Urothelium cell line (cell line): ENCODE data around the gene HMCN2.
"Not testable (repeated sequence)": the region's sequence is repeated elsewhere in the genome, so short reads cannot be mapped to it uniquely, and the experiment has no call there.

Experiments used
- DNase-seq: peaks from one replicate; pipeline ENCODE4 v3.0.0; 2011; ENCODE audit warnings: low spot score, mixed read lengths
- FAIRE-seq: peaks from 2 replicates; lab custom pipeline; 2011; peaks lifted over from hg19 to GRCh38; lab: Jason Lieb, UNC

The HMCN2 gene

GRCh38 chr9:130263601-130264413 lies 1.8 kb upstream of the HMCN2 start:
- FAIRE-seq: no peak
- peak; percentile 60 for DNase-seq

GRCh38 chr9:130264414-130265350 lies 878 bp upstream of the HMCN2 start:
- FAIRE-seq: no peak
- no peak for DNase-seq

DNA sequence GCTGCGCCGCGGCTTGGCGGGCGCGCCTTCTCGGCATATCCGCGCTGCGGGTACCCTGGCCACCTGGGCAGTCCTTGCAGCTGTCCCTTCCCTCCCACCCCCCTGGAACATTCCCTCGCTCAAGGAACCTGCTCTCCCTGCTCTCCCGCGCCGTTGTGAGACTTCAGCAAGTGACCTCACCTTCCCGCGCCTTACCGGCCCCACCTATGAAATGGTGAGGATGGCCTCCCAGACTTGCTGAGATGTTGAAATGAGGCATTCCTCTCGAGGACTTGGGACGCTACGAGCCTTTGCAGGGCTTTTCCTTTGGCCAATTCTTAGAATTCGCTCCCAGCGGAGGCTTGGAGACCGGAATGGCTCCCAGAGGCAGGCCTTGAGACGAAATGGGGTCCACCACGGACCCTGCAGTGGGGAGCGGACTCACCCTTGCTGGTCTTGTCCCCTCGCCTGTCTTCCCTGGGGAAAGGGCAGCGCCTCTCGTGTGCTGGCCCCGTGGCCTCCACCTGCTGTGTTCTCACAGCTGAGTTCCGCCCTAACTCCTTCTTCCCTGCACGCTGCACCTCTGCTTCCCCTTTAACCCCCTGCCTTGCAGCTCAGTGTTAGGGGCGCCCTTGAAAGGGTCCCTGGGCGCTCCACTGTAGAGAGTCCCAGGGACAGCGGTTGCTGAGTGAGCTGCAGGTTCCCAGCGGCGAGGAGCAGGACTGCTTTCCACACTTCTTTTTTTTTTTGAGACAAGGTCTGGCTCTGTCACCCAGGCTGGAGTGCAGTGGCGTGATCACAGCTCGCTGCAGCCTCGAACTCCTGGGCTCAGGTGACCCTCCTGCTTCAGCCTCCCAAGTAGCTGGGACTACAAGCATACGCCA lies 907 bp downstream of the HMCN2 start:
- FAIRE-seq (peak; percentile 66), DNase-seq (no peak)

- no peak for FAIRE-seq
Measured at GRCh38 chr9:130267930-130268329, 2.4 kb downstream of the HMCN2 start.

DNA sequence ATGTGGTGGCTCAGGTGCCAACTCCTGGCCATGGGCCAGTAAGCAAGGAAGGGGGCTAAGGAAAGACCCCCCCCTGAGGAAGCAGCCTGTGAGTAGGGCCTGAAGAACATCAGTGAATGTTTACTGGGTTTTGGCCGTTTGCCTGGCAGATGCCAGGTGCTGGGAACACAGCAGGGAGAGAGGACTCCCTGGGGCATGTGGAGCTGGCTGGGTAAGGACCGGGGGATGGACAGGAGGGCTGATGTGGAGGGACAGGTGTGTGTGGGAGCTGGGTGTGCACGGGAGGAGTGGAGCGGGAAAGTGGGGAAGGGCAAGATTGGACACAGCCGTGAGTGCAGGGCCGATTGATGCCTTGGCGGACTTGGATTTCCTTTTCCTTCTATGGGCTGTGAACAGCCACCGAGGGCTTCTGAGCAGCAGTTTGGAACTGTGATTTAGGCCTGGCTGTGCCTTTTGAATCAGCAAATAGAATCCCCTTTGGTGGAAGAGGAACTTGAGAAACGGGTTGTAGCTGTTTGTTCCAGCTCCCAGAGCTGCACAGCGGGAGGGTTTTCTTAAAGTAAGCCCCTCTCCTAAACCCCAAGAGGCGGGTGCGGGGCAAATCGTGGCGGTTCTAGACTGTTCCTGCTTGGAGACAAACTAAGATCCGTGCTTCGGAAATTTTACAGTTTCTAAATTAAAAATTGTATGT lies 3.1 kb downstream of the HMCN2 start:
- FAIRE-seq (no peak), DNase-seq (no peak)

More at GRCh38 chr9:130267930-130268329, 2.4 kb downstream of the HMCN2 start:
- DNase-seq: no peak

- FAIRE-seq: no peak
- no peak for DNase-seq
Measured at GRCh38 chr9:130271473-130271872, 5.9 kb downstream of the HMCN2 start.

DNA sequence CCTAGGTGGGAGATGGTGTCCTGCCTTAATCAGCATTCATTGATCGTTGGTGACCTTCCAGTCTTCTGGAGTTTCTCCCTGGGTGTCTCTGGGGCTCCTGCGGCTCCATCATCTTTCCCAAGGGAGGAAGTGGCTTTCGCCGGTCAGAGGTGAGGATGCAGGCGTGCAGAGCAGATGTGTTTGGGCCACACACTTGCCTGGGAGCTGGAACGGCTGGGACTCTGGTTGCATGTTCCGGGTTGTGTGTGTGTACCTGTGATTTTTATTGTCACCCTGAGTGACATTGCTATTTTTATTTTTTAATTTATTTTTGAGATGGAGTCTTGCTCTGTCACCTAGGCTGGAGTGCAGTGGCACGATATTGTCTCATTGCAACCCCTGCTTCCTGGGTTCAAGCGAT lies 9.6 kb downstream of the HMCN2 start:
- FAIRE-seq: no peak
- no peak for DNase-seq

GRCh38 chr9:130276121-130276520 lies 10.6 kb downstream of the HMCN2 start:
- FAIRE-seq (no peak), DNase-seq (peak; percentile 93)

DNA sequence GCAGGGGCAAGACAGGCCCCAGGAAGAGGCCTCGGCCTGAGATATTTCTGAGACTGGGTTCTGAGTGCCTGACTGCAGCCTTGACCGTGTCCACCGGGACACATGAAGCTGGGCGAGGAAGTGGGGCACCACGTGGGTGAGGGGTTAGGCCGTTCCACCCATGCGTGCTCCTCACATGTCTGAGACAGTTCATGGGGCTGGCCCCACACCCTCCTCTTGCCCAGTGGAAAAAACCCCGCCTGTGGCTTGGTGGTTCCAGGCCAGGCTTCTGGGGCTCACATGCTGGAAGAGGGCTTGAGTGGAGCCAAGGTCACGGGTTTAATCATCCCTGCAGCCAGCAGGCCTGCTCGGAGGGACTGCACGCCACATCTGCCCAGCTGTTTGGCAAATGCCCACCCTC lies 11.4 kb downstream of the HMCN2 start:
- DNase-seq (no peak), FAIRE-seq (no peak)

- FAIRE-seq, DNase-seq: not testable (repeated sequence)
Measured at GRCh38 chr9:130277525-130277924, 12.0 kb downstream of the HMCN2 start.

GRCh38 chr9:130283539-130284248 lies 18.1 kb downstream of the HMCN2 start:
- FAIRE-seq: no peak

GRCh38 chr9:130284249-130284625 lies 18.7 kb downstream of the HMCN2 start:
- FAIRE-seq: no peak
- no peak for DNase-seq

More at GRCh38 chr9:130283539-130284248, 18.1 kb downstream of the HMCN2 start:
- DNase-seq: no peak

DNA sequence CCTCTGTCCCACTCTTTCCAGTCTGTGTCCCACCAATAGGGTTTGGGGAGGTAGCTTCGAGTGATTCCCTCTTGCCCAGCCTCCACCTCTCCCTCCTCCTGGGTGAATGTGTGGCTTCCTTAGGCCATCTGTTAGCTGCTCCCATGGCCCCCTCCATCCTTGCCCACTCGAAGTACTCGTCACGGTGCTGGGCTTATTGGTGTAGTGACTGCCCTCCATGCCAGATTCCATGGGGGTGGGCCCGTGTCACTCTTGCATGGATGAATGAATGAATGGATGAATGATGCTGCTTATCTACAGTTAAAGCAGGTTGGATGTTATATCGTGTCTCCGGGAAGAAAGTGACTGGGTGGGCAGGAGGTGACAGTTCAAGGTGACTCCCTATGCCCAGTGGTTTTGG lies 19.1 kb downstream of the HMCN2 start:
- FAIRE-seq (no peak), DNase-seq (no peak)

DNA sequence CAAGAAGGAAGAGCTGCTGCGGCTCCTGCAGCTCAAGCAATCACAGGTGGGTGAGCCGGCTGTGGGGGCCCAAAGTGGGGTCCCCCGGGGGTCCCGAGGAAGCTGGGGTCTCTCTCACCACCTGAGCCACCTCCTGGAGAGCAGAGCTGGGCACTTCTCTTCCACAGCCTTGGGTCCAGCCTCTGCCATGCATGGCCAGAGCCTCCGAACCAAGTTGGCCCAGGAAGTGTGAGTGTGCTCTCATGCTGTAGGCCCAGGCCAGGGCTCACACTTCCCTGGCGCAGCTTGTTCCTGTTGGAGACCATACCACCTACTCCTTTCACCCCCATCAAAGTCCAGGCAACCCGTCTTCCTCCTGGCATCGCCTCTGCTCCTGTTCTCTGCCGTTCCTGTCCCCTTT lies 19.7 kb downstream of the HMCN2 start:
- FAIRE-seq: no peak

GRCh38 chr9:130286072-130286770 lies 20.7 kb downstream of the HMCN2 start:
- FAIRE-seq (no peak), DNase-seq (no peak)

More for the DNA sequence above, 19.7 kb downstream of the HMCN2 start:
- no peak for DNase-seq

DNA sequence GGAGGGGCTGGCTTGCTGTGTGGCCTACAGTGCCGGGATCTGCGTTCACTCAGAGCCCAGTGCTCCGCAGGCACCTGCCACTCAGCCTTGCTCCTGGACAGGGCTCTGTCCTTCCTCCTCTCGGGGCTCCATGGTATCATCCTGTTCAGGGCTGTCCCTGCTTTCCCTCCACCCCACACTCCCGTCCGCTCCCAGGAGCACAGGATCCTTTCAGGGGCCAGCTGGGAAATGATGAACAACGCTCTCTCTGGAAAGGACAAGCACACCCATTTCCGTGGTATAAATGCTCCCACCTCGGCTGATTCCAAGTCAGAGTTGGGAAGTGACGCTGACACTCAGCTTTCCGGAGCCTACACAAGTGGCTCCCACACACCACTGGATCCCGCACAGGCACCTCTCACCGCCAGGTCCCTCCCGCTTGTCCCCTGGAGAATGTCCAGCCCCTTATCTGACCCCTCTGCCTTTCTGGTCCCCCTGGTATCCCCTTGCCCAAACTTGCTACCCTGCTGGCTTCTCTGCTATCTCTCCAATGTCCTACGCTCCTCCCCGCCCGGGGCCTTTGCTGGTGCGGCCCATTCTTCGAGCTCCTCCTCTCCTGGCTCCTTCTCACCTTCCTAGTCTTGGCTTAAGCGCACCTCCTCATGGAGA lies 21.3 kb downstream of the HMCN2 start:
- FAIRE-seq (no peak), DNase-seq (no peak)

DNA sequence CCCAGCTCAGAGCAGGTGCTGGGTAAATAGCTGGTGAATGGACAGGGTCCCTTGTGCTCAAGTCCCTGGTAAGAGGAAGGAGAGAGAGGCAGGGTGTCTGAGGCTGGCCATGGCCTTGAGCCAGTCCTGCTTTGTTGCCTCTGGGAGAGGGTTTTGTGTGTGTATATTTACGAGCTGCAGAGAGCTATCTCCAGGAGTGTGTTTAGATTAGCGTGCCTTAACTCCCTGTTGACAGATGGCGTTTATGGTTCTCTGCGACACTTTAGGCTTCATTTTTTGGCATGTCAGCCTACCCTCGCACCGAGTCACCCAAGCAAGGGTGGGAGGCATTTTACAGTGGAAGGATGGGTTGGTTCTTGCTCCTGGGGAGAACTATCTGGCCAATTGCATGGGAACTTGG lies 22.2 kb downstream of the HMCN2 start:
- FAIRE-seq (no peak), DNase-seq (no peak)

DNA sequence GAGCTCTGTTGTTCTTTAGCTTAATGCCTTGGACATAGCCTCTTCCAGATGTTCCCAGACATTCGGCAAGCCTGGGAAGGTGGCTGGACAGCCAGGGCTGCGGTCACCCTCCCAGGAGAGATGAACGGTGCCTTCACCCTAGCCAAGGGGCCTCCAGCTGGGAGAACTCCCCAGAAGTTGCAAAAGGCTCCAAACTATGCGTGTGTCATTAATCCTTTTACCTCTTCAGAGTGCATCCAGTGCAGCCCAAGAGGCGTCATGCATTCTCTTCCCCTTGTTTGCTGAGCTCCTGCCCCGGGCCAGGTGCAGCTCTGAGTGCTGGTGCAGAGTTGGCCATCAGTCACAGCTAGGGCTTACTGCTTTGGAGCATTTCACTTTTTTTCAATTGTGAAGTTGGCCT lies 22.8 kb downstream of the HMCN2 start:
- FAIRE-seq (no peak), DNase-seq (no peak)
